K562 (cell line): ENCODE results near the gene RTP3. TPM values are rescaled to one million over a fixed set of nuclear protein-coding genes. Genes with fewer than 3 reads are reported as not detected.

Source experiments
- ATAC-seq: fragments of 200-7000 bp; cut with Tn5 transposase; 3 replicates; pipeline ENCODE4 v1.9.1; 2020; ENCODE audit warnings: moderate library complexity
- BruUV-seq: library from RNA; stranded (reverse); fragments of 400-500 nt; replicated peaks from 2 replicates; lab custom pipeline; 2021; lab: Mats Ljungman, UMichigan
- CTCF ChIA-PET: fragments of 300-600 bp; formaldehyde crosslinking; extraction: SDS; loops from one replicate; lab custom pipeline; 2021; ENCODE audit warnings: low intra/inter-chr PET ratio; lab: Yijun Ruan, JAX
- POLR2A ChIA-PET: fragments of 300-600, 350-650 bp; sonication (Branson Sonifier 250); formaldehyde crosslinking; extraction: SDS; loops from one replicate; lab custom pipeline; 2021; ENCODE audit warnings: antibody characterized with exemption, inconsistent platforms; lab: Yijun Ruan, JAX
- DNase-seq, 4 experiments: peaks; one replicate each; pipeline versions ENCODE4 v3.0.0 to v3.0.0-alpha.2; 2011 to 2018; ENCODE audit warnings: low spot score in 3 of 4, mixed read lengths in 3 of 4; ENCODE audit errors: extremely low read depth in 1 of 4
- FAIRE-seq: peaks from 2 replicates; lab custom pipeline; 2011; peaks lifted over from hg19 to GRCh38; lab: Jason Lieb, UNC
- H2AFZ ChIP-seq: 2 replicates; pipeline ENCODE4 v1.6.0; 2011; ENCODE audit warnings: low read depth, low read length, control low read depth, inconsistent platforms
- H3K27ac ChIP-seq: fragments of 200-600 bp; 3 replicates; pipeline ENCODE4 v1.8.0; 2011; ENCODE audit warnings: low read depth, mild to moderate bottlenecking, control low read depth, inconsistent platforms, low read length, moderate library complexity, mixed read lengths; ENCODE audit errors: extremely low read depth
- H3K27me3 ChIP-seq, 2 experiments: fragments of 300-600 bp in 1 of 2; 2 replicates in 1 of 2; 3 replicates in 1 of 2; pipeline versions ENCODE4 v1.6.0 to v1.8.0; 2011; ENCODE audit warnings: inconsistent platforms in 2 of 2, low read length in 2 of 2, mild to moderate bottlenecking in 1 of 2, mixed read lengths in 1 of 2, moderate library complexity in 1 of 2; ENCODE audit not compliant: control insufficient read depth in 2 of 2, insufficient read depth in 2 of 2
- H3K36me3 ChIP-seq: fragments of 300-600 bp; 3 replicates; pipeline ENCODE4 v1.8.0; 2011; ENCODE audit warnings: mild to moderate bottlenecking, low read length, inconsistent platforms; ENCODE audit not compliant: control insufficient read depth, insufficient read depth
- H3K4me1 ChIP-seq, 2 experiments: fragments of 200-600 bp in 1 of 2; replicated peaks in 1 of 2; 2 replicates in 1 of 2; 3 replicates in 1 of 2; pipeline versions ENCODE4 v1.5.1 to v1.8.0; 2011; ENCODE audit warnings: inconsistent platforms in 2 of 2, low read length in 2 of 2, mild to moderate bottlenecking in 1 of 2, mixed read lengths in 1 of 2, moderate library complexity in 1 of 2; ENCODE audit not compliant: control insufficient read depth in 2 of 2, insufficient read depth in 2 of 2
- H3K4me2 ChIP-seq: 2 replicates; pipeline ENCODE4 v1.6.1; 2011; ENCODE audit warnings: low read length, control low read depth, inconsistent platforms, mixed read lengths; ENCODE audit not compliant: insufficient read depth
- H3K4me3 ChIP-seq: fragments of 200-600 bp; sonication (generic), shearing (Covaris generic); 2 replicates; pipeline ENCODE4 v1.5.1; 2016; ENCODE audit warnings: control low read depth, inconsistent platforms
- H3K79me2 ChIP-seq: fragments of 200-600 bp; 3 replicates; pipeline ENCODE4 v1.8.0; 2011; ENCODE audit warnings: low read length, inconsistent platforms; ENCODE audit not compliant: control insufficient read depth, insufficient read depth
- H3K9ac ChIP-seq, 2 experiments: 2 replicates each; pipeline versions ENCODE4 v1.6.0 to v1.6.1; 2011; ENCODE audit warnings: low read depth in 2 of 2, low read length in 2 of 2, control low read depth in 1 of 2, inconsistent platforms in 1 of 2, mild to moderate bottlenecking in 1 of 2, mixed read lengths in 1 of 2; ENCODE audit not compliant: insufficient read depth in 1 of 2
- H3K9me1 ChIP-seq: one replicate; pipeline ENCODE4 v1.6.0; 2011; ENCODE audit warnings: inconsistent platforms, mild to moderate bottlenecking, low read length, moderate library complexity; ENCODE audit not compliant: control insufficient read depth, insufficient read depth
- H3K9me3 ChIP-seq: replicated peaks from 2 replicates; pipeline ENCODE4 v1.5.1; 2011; ENCODE audit warnings: low read depth, low read length, inconsistent platforms; ENCODE audit not compliant: control insufficient read depth, insufficient read depth
- H4K20me1 ChIP-seq: replicated peaks from 2 replicates; pipeline ENCODE4 v1.6.1; 2011; ENCODE audit warnings: low read length, inconsistent platforms, mixed read lengths; ENCODE audit not compliant: control insufficient read depth, insufficient read depth
- EP400 ChIP-seq: fragments of 450-650 bp; IDR thresholded peaks from 2 replicates; pipeline ENCODE4 v1.6.1; 2017; ENCODE audit warnings: antibody characterized with exemption, mild to moderate bottlenecking, moderate library complexity
- IFI16 ChIP-seq: fragments of 250-450 bp; sonication (Bioruptor Pico); IDR thresholded peaks from 2 replicates; pipeline ENCODE4 v2.1.2; 2022; ENCODE audit warnings: mild to moderate bottlenecking, inconsistent platforms
- MED1 ChIP-seq: sonication (generic); formaldehyde crosslinking; IDR thresholded peaks from 2 replicates; pipeline ENCODE4 v1.8.1; 2023; ENCODE audit warnings: missing genetic modification reagents, borderline replicate concordance
- NCOA6 ChIP-seq: fragments of 450-650 bp; IDR thresholded peaks from 2 replicates; pipeline ENCODE4 v1.6.1; 2017; ENCODE audit warnings: mild to moderate bottlenecking
- PHF20 ChIP-seq: fragments of 450-650 bp; IDR thresholded peaks from 2 replicates; pipeline ENCODE4 v1.6.1; 2018; ENCODE audit not compliant: partially characterized antibody
- SPI1 ChIP-seq: IDR thresholded peaks from 2 replicates; pipeline ENCODE4 v1.6.1; 2011; ENCODE audit warnings: low read depth, low read length, control low read depth, borderline replicate concordance
- ZC3H8 ChIP-seq: fragments of 450-650 bp; IDR thresholded peaks from 2 replicates; pipeline ENCODE4 v1.6.1; 2017
- ZNF311 ChIP-seq: fragments of 250-450 bp; sonication (Bioruptor Pico); IDR thresholded peaks from 2 replicates; pipeline ENCODE4 v1.4.0; 2020; ENCODE audit warnings: mild to moderate bottlenecking, moderate library complexity
- ZNF384 ChIP-seq: IDR thresholded peaks from 2 replicates; pipeline ENCODE4 v1.6.1; 2012; ENCODE audit warnings: low read depth, low read length, improper control_type of control experiment
- ZZZ3 ChIP-seq: fragments of 450-650 bp; IDR thresholded peaks from 2 replicates; pipeline ENCODE4 v1.6.1; 2016; ENCODE audit warnings: antibody characterized with exemption, mild to moderate bottlenecking, moderate library complexity
- WGBS: fragments of 100-300 bp; shearing (Covaris generic); methylation state at CpG from one replicate; pipeline ENCODE4 v1.1.6; 2016; ENCODE audit warnings: low coverage, mixed read lengths; ENCODE audit not compliant: insufficient coverage; ENCODE audit errors: missing lambda C conversion rate; 5-methylcytosine and 5-hydroxymethylcytosine counted together
- in situ Hi-C: fragments of 300-500 bp; cut with MboI; formaldehyde crosslinking; loops from 4 replicates; pipeline ENCODE4 v1.15.0; 2018; ENCODE audit warnings: inconsistent platforms, mixed read lengths
- intact Hi-C: fragments of 100-400 bp; cut with micrococcal nuclease; formaldehyde crosslinking; loops from 2 replicates; pipeline ENCODE4 v1.14.2; 2022
- polyA plus RNA-seq, 8 experiments: library from polyadenylated mRNA; depleted of rRNA in 4 of 8; stranded (reverse) in 5 of 8; unstranded in 3 of 8; fragments of >200 nt; fragmentation: Nextera tagmentation in 2 of 8; fragmentation: Illumina TruSeq in 1 of 8; extraction: Ambion mirVana in 2 of 8; extraction: Trizol in 1 of 8; gene quantifications; 2 replicates each; pipeline versions ENCODE4 v1.2.1 to v1.2.3, GENCODE V29; 2011 to 2014; ENCODE audit warnings: inconsistent platforms in 1 of 8, missing spikeins in 1 of 8
- total RNA-seq, 7 experiments: library from RNA; depleted of rRNA in 6 of 7; stranded (reverse); fragments of >200 nt in 6 of 7; fragmentation: Illumina TruSeq in 2 of 7; extraction: Trizol in 2 of 7; gene quantifications; 2 replicates each; pipeline versions ENCODE4 v1.2.1 to v1.2.3, GENCODE V29; 2011 to 2021; ENCODE audit warnings: low replicate concordance in 1 of 7
- TF ChIP-seq, protein P1 (sequence below): IDR thresholded peaks from 2 replicates; pipeline ENCODE4 v1.6.1; 2011; ENCODE audit warnings: borderline replicate concordance, low read depth, mild to moderate bottlenecking, moderate library complexity, low read length; ENCODE audit not compliant: insufficient read depth, poor library complexity, severe bottlenecking
- TF ChIP-seq, protein P2 (sequence below): fragments of 450-650 bp; formaldehyde crosslinking; IDR thresholded peaks from 2 replicates; pipeline ENCODE4 v1.4.0; 2020; ENCODE audit warnings: mild to moderate bottlenecking, mixed read lengths
- TF ChIP-seq, protein P3 (sequence below): sonication (generic); formaldehyde crosslinking; IDR thresholded peaks from 2 replicates; pipeline ENCODE4 v1.8.0; 2022; ENCODE audit warnings: missing genetic modification reagents, mild to moderate bottlenecking, borderline replicate concordance
- TF ChIP-seq, protein P4 (sequence below): sonication (generic); formaldehyde crosslinking; IDR thresholded peaks from 2 replicates; pipeline ENCODE4 v1.8.0; 2022; ENCODE audit warnings: mild to moderate bottlenecking, missing genetic modification reagents, borderline replicate concordance

RTP3 gene
- total and polyA plus RNA-seq, 9 of the 15 experiments (the other 6 are each of a cell fraction or from before 2014, with no cell fraction given): not detected

DNA sequence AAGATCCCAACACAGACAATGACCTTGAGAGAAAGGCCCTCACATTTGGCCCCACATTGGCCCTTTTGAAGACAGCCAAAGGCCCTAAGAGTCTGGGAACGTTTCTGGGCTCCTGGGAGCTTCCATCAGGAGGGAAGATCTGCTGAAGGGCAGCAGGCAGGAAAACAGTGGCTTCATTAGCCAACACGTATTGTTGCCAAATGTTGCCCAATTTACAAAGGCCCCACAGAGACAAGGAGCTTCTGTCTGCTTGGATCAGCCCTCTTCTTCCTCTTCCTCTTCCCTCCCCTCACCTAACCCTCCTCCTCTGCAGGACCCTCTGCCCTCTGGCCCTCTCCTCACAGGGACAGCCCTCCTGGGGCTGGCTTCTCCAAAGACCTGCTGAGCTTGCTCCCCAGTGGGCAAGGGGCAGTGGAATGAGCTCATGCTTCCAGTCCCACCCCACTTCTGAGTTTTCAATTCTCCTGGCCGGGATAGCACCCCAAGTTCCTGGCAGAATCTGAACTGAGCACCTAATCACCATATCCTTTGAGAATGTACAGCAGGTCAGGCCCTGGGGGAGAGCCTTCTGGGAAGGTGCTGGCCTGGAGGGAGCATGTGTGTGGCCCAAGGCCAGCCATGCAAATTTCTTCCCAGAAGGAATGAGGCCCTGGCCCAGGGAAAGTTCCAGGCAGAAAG lies 28.0 kb upstream of the RTP3 start:
- peaks cover 6 to 72% of the 10 kb centered on the region in 2 experiments for H3K27me3 ChIP-seq
- no peak overlapping the region for H3K4me2 ChIP-seq
- BruUV-seq: no TSS peak
- 0% methylated on average over 3 of the region's 3 CpGs for WGBS
- in situ Hi-C loops: no loop called here
- peaks cover 0 to under 1% of the 10 kb centered on the region in 2 experiments; a peak in 1 of 5 replicates for H3K4me1 ChIP-seq
- no peak overlapping the region for H2AFZ ChIP-seq
- no peaks in the 10 kb centered on the region for H3K79me2 ChIP-seq
- intact Hi-C loops: no loop called here
- H4K20me1 ChIP-seq: no peaks in the 10 kb centered on the region
- no peaks in the 10 kb centered on the region for H3K36me3 ChIP-seq
- no peaks in the 10 kb centered on the region for H3K9me1 ChIP-seq
- no peak overlapping the region for H3K4me3 ChIP-seq
- no peak for DNase-seq
- CTCF ChIA-PET: no interaction called here
- no peak for FAIRE-seq
- no peak overlapping the region for H3K27ac ChIP-seq
- ATAC-seq: no peak
- H3K9me3 ChIP-seq: no peaks in the 10 kb centered on the region
- no peak overlapping the region; a peak in 1 of 4 replicates for H3K9ac ChIP-seq
- POLR2A ChIA-PET: interaction anchor here (0.6 to 1.3 kb wide), 6 partner anchors 14 to 470 kb away, joined by 3 to 6 read pairs (median 4); no protein-coding TSS in a partner anchor
- no peak for TF ChIP-seq PHF20
- TF ChIP-seq, protein P1, sequence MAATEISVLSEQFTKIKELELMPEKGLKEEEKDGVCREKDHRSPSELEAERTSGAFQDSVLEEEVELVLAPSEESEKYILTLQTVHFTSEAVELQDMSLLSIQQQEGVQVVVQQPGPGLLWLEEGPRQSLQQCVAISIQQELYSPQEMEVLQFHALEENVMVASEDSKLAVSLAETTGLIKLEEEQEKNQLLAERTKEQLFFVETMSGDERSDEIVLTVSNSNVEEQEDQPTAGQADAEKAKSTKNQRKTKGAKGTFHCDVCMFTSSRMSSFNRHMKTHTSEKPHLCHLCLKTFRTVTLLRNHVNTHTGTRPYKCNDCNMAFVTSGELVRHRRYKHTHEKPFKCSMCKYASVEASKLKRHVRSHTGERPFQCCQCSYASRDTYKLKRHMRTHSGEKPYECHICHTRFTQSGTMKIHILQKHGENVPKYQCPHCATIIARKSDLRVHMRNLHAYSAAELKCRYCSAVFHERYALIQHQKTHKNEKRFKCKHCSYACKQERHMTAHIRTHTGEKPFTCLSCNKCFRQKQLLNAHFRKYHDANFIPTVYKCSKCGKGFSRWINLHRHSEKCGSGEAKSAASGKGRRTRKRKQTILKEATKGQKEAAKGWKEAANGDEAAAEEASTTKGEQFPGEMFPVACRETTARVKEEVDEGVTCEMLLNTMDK: no peak
- no peak for TF ChIP-seq ZC3H8
- TF ChIP-seq MED1: no peak
- no peak for TF ChIP-seq EP400
- TF ChIP-seq ZNF311 (CRISPR knock-in tag): no peak
- no peak for TF ChIP-seq ZNF384
- TF ChIP-seq ZZZ3: no peak
- TF ChIP-seq, protein P2, sequence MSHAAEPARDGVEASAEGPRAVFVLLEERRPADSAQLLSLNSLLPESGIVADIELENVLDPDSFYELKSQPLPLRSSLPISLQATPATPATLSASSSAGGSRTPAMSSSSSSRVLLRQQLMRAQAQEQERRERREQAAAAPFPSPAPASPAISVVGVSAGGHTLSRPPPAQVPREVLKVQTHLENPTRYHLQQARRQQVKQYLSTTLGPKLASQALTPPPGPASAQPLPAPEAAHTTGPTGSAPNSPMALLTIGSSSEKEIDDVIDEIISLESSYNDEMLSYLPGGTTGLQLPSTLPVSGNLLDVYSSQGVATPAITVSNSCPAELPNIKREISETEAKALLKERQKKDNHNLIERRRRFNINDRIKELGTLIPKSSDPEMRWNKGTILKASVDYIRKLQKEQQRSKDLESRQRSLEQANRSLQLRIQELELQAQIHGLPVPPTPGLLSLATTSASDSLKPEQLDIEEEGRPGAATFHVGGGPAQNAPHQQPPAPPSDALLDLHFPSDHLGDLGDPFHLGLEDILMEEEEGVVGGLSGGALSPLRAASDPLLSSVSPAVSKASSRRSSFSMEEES (CRISPR knock-in tag): no peak
- no peak for TF ChIP-seq NCOA6
- TF ChIP-seq, protein P3, sequence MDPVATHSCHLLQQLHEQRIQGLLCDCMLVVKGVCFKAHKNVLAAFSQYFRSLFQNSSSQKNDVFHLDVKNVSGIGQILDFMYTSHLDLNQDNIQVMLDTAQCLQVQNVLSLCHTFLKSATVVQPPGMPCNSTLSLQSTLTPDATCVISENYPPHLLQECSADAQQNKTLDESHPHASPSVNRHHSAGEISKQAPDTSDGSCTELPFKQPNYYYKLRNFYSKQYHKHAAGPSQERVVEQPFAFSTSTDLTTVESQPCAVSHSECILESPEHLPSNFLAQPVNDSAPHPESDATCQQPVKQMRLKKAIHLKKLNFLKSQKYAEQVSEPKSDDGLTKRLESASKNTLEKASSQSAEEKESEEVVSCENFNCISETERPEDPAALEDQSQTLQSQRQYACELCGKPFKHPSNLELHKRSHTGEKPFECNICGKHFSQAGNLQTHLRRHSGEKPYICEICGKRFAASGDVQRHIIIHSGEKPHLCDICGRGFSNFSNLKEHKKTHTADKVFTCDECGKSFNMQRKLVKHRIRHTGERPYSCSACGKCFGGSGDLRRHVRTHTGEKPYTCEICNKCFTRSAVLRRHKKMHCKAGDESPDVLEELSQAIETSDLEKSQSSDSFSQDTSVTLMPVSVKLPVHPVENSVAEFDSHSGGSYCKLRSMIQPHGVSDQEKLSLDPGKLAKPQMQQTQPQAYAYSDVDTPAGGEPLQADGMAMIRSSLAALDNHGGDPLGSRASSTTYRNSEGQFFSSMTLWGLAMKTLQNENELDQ (CRISPR knock-in tag): no peak
- TF ChIP-seq IFI16 (CRISPR knock-in tag): no peak
- TF ChIP-seq, protein P4, sequence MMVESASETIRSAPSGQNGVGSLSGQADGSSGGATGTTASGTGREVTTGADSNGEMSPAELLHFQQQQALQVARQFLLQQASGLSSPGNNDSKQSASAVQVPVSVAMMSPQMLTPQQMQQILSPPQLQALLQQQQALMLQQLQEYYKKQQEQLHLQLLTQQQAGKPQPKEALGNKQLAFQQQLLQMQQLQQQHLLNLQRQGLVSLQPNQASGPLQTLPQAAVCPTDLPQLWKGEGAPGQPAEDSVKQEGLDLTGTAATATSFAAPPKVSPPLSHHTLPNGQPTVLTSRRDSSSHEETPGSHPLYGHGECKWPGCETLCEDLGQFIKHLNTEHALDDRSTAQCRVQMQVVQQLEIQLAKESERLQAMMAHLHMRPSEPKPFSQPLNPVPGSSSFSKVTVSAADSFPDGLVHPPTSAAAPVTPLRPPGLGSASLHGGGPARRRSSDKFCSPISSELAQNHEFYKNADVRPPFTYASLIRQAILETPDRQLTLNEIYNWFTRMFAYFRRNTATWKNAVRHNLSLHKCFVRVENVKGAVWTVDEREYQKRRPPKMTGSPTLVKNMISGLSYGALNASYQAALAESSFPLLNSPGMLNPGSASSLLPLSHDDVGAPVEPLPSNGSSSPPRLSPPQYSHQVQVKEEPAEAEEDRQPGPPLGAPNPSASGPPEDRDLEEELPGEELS: no peak
- TF ChIP-seq SPI1: no peak
